D341Med (cell line): ENCODE measurements around the gene FZD2.
"Not testable (repeated sequence)": the region's sequence is repeated elsewhere in the genome, so short reads cannot be mapped to it uniquely, and the experiment has no call there.

Experiments
- DNase-seq: peaks from one replicate; pipeline ENCODE4 v3.0.0; 2012; ENCODE audit warnings: low spot score

FZD2 gene

GRCh38 chr17:44556832-44557606, at the start of gene FZD2:
TSS of gene FZD2 (plus strand) at chr17:44557484. CDS start at chr17:44557689, 205 bp downstream.
- peak; percentile 97 for DNase-seq

GRCh38 chr17:44511241-44512134, 45.8 kb upstream of the FZD2 start:
- DNase-seq: not testable (repeated sequence)

- DNase-seq: no peak
Measured at GRCh38 chr17:44518032-44518431, 39.3 kb upstream of the FZD2 start.

GRCh38 chr17:44522883-44523671, 34.2 kb upstream of the FZD2 start:
- peak; percentile 89 for DNase-seq

GRCh38 chr17:44523672-44523972, 33.7 kb upstream of the FZD2 start:
- DNase-seq: no peak

- no peak for DNase-seq
Measured at GRCh38 chr17:44527102-44527501, 30.2 kb upstream of the FZD2 start.

- no peak for DNase-seq
Measured at GRCh38 chr17:44527954-44528353, 29.3 kb upstream of the FZD2 start.

- no peak for DNase-seq
Measured at GRCh38 chr17:44529864-44530263, 27.4 kb upstream of the FZD2 start.

- no peak for DNase-seq
Measured at GRCh38 chr17:44530896-44531418, 26.3 kb upstream of the FZD2 start.

- DNase-seq: peak; percentile 98
Measured at GRCh38 chr17:44533533-44534246, 23.6 kb upstream of the FZD2 start.

- no peak for DNase-seq
Measured at GRCh38 chr17:44536090-44536953, 21.0 kb upstream of the FZD2 start.

GRCh38 chr17:44537922-44538321, 19.4 kb upstream of the FZD2 start:
- not testable (repeated sequence) for DNase-seq

GRCh38 chr17:44539673-44540072, 17.6 kb upstream of the FZD2 start:
- no peak for DNase-seq

GRCh38 chr17:44540246-44541084, 16.8 kb upstream of the FZD2 start:
- DNase-seq: no peak

GRCh38 chr17:44541884-44542581, 15.3 kb upstream of the FZD2 start:
- DNase-seq: no peak

GRCh38 chr17:44543213-44543904, 13.9 kb upstream of the FZD2 start:
- DNase-seq: no peak

GRCh38 chr17:44543905-44544523, 13.3 kb upstream of the FZD2 start:
- no peak for DNase-seq
